Measurements from ENCODE around the gene ENTPD6.

DNA sequence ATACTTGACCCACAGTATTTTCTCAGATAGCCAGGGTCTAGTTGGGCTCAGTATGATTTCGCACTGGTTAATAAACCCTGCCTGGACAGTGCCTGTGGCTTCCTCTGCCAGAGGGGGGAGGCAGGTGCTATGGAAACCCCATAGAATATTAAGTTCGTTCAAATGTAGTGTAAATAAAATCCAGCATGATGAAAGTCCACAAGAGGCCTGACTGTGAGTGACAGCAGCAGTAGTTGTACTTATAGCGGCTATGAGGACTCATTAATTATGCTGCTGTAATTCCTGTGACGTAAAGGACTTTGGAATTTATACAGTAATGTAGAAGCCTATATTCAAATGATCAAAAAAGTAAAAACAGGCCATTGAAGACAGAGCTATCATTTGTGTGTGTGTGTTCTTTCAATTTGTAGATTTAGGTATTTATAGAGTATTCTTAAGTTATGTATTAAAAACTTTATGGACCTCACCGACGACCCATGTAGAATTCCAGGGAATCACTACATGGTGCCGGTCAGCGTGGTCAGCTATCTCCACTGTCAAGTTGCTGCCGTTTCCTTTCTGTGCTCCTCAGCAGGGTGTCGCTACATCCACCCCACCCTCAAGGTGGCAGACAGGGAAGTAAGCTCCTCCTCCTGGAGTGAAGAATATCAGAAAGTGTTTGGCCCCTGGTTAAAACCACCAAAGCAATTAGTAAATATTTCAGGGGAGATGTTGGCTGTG is 62.4 kb downstream of the ENTPD6 start:
- TF ChIP-seq, protein P1, sequence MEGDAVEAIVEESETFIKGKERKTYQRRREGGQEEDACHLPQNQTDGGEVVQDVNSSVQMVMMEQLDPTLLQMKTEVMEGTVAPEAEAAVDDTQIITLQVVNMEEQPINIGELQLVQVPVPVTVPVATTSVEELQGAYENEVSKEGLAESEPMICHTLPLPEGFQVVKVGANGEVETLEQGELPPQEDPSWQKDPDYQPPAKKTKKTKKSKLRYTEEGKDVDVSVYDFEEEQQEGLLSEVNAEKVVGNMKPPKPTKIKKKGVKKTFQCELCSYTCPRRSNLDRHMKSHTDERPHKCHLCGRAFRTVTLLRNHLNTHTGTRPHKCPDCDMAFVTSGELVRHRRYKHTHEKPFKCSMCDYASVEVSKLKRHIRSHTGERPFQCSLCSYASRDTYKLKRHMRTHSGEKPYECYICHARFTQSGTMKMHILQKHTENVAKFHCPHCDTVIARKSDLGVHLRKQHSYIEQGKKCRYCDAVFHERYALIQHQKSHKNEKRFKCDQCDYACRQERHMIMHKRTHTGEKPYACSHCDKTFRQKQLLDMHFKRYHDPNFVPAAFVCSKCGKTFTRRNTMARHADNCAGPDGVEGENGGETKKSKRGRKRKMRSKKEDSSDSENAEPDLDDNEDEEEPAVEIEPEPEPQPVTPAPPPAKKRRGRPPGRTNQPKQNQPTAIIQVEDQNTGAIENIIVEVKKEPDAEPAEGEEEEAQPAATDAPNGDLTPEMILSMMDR (tag by site-specific recombination; IDR thresholded peaks at IDR 0.05) = no peak
- no peak for TF ChIP-seq ZNF560 (tag by site-specific recombination; IDR thresholded peaks at IDR 0.05; ENCODE audit: borderline replicate concordance)
- TF ChIP-seq, protein P2, sequence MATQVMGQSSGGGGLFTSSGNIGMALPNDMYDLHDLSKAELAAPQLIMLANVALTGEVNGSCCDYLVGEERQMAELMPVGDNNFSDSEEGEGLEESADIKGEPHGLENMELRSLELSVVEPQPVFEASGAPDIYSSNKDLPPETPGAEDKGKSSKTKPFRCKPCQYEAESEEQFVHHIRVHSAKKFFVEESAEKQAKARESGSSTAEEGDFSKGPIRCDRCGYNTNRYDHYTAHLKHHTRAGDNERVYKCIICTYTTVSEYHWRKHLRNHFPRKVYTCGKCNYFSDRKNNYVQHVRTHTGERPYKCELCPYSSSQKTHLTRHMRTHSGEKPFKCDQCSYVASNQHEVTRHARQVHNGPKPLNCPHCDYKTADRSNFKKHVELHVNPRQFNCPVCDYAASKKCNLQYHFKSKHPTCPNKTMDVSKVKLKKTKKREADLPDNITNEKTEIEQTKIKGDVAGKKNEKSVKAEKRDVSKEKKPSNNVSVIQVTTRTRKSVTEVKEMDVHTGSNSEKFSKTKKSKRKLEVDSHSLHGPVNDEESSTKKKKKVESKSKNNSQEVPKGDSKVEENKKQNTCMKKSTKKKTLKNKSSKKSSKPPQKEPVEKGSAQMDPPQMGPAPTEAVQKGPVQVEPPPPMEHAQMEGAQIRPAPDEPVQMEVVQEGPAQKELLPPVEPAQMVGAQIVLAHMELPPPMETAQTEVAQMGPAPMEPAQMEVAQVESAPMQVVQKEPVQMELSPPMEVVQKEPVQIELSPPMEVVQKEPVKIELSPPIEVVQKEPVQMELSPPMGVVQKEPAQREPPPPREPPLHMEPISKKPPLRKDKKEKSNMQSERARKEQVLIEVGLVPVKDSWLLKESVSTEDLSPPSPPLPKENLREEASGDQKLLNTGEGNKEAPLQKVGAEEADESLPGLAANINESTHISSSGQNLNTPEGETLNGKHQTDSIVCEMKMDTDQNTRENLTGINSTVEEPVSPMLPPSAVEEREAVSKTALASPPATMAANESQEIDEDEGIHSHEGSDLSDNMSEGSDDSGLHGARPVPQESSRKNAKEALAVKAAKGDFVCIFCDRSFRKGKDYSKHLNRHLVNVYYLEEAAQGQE (tag by site-specific recombination; IDR thresholded peaks at IDR 0.05) = no peak
- TF ChIP-seq ZNF16 (tag by site-specific recombination; IDR thresholded peaks at IDR 0.05; ENCODE audit: low read depth) = no peak
- TF ChIP-seq, protein P3, sequence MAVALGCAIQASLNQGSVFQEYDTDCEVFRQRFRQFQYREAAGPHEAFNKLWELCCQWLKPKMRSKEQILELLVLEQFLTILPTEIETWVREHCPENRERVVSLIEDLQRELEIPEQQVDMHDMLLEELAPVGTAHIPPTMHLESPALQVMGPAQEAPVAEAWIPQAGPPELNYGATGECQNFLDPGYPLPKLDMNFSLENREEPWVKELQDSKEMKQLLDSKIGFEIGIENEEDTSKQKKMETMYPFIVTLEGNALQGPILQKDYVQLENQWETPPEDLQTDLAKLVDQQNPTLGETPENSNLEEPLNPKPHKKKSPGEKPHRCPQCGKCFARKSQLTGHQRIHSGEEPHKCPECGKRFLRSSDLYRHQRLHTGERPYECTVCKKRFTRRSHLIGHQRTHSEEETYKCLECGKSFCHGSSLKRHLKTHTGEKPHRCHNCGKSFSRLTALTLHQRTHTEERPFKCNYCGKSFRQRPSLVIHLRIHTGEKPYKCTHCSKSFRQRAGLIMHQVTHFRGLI (tag by site-specific recombination; IDR thresholded peaks at IDR 0.05) = no peak
- TF ChIP-seq ZNF10 (tag by site-specific recombination; IDR thresholded peaks at IDR 0.05) = no peak

Data from HEK293 (cell line).